ENCODE results near the gene GRID1.

Gene GRID1

DNA sequence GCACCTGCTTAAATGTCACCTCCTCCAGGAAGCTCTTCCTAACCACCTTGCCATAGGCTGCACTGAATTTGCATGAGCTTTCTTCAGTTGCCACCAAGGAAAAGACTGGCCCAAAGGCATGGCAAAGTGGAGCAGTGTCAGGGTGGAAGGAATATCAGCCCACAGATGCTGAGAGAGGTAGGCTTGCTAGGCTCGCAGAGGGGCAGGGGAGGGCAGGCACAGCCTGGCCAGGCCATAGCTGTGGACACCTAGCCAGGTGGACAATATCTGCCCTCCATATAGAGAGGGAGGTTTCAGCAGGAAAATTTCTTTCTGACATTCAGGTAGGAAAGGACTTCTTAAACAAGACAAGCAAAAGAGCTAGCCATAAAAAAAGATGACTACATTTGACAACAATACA lies 166.3 kb downstream of the GRID1 start:
- Histone ChIP-seq H3K4me1 (ENCODE audit: insufficient read depth, poor library complexity, severe bottlenecking) (no peaks in the 10 kb centered on the region), H3K27ac (ENCODE audit: poor library complexity, severe bottlenecking) (no peak overlapping the region), H3K4me3 (ENCODE audit: severe bottlenecking) (no peak overlapping the region), H3K27me3 (ENCODE audit: insufficient read depth, poor library complexity, severe bottlenecking) (no peaks in the 10 kb centered on the region), H3K36me3 (ENCODE audit: low read depth) (no peaks in the 10 kb centered on the region), H3K9me3 (ENCODE audit: severe bottlenecking) (no peaks in the 10 kb centered on the region)
- ATAC-seq (ENCODE audit: low read depth) (no peak), DNase-seq (ENCODE audit: low spot score) (no peak)
- TF ChIP-seq, protein P1, sequence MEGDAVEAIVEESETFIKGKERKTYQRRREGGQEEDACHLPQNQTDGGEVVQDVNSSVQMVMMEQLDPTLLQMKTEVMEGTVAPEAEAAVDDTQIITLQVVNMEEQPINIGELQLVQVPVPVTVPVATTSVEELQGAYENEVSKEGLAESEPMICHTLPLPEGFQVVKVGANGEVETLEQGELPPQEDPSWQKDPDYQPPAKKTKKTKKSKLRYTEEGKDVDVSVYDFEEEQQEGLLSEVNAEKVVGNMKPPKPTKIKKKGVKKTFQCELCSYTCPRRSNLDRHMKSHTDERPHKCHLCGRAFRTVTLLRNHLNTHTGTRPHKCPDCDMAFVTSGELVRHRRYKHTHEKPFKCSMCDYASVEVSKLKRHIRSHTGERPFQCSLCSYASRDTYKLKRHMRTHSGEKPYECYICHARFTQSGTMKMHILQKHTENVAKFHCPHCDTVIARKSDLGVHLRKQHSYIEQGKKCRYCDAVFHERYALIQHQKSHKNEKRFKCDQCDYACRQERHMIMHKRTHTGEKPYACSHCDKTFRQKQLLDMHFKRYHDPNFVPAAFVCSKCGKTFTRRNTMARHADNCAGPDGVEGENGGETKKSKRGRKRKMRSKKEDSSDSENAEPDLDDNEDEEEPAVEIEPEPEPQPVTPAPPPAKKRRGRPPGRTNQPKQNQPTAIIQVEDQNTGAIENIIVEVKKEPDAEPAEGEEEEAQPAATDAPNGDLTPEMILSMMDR (IDR thresholded peaks at IDR 0.05; ENCODE audit: poor library complexity, severe bottlenecking): no peak

DNA sequence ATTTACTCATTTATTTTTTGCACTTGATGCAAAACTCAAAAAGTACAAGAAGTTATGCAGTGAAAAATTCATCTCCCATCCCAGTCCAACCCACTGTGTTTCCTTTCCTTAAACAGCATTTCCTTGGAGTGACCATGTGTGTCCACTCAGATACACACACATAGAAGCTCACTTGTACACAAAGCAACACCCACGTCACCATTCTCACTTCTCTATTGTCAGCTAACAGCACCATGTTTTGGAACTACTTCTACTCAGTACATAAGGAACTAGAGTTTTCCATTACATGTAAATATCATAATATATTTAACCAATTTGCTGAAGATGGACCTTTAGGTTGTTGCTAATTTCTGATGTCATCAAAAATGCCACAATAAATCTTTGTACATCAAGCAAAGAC lies 167.6 kb downstream of the GRID1 start:
- no peaks in the 10 kb centered on the region for H3K9me3 ChIP-seq (ENCODE audit: severe bottlenecking)
- H3K4me1 ChIP-seq (ENCODE audit: insufficient read depth, poor library complexity, severe bottlenecking): no peaks in the 10 kb centered on the region
- no peak overlapping the region for H3K4me3 ChIP-seq (ENCODE audit: severe bottlenecking)
- H3K36me3 ChIP-seq (ENCODE audit: low read depth): no peaks in the 10 kb centered on the region
- no peaks in the 10 kb centered on the region for H3K27me3 ChIP-seq (ENCODE audit: insufficient read depth, poor library complexity, severe bottlenecking)
- no peak for ATAC-seq (ENCODE audit: low read depth)
- no peak for DNase-seq (ENCODE audit: low spot score)
- TF ChIP-seq, protein P1 (IDR thresholded peaks at IDR 0.05; ENCODE audit: poor library complexity, severe bottlenecking): no peak
- no peak overlapping the region for H3K27ac ChIP-seq (ENCODE audit: poor library complexity, severe bottlenecking)

DNA sequence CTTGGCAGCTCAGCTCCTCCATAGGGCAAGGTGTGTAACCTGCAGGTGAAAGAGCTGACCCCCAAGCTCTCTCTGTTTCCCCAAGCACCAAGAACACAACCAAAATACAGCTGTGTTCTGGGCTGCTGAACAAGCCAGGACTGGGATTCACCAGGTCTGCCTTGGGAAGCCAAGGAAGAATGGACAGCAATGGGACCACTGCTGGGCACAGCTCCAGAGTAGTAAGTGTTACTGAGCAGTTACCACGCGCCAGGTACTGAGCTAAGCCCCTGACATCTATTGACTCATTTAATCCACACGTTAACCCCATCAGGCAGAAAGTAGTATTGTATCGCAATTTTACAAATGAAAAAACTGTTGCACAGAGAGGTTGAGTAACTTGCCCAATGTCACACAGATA lies 168.3 kb downstream of the GRID1 start:
- TF ChIP-seq, protein P1 (IDR thresholded peaks at IDR 0.05; ENCODE audit: poor library complexity, severe bottlenecking): no peak
- Histone ChIP-seq H3K4me1 (ENCODE audit: insufficient read depth, poor library complexity, severe bottlenecking) (no peaks in the 10 kb centered on the region), H3K4me3 (ENCODE audit: severe bottlenecking) (no peak overlapping the region), H3K27me3 (ENCODE audit: insufficient read depth, poor library complexity, severe bottlenecking) (no peaks in the 10 kb centered on the region), H3K27ac (ENCODE audit: poor library complexity, severe bottlenecking) (no peak overlapping the region), H3K36me3 (ENCODE audit: low read depth) (no peaks in the 10 kb centered on the region), H3K9me3 (ENCODE audit: severe bottlenecking) (no peaks in the 10 kb centered on the region)
- DNase-seq (ENCODE audit: low spot score) (no peak), ATAC-seq (ENCODE audit: low read depth) (no peak)

DNA sequence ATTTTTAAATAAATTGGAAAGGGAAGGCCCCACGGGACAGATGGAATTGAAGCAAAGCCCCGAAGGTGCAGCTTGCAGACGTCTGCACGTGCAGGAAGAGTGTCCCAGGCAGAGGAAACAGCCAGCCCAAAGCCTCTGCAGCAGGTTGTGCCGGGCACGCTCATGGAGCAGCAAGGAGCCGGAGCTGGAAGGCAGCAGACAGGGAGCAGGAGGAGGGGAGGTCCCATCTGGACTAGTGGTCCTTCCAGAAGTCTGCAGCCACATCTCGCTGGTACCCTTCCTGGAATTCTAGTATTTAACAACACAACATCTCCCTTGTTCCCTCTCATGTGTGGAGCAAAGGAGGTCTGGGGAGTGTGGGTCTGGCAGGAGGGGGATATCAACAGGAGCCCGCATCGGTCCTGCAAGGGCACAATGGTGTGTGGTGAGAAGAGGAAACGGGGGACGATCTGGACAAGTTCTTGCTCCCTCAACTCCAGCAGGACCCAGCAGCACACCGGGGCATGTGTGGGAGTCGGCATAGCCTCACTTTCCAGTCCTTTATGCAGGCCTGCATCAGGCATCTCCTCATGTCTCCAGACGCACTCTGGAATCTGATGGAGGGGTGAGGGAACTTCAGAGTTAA lies 169.3 kb downstream of the GRID1 start:
- Histone ChIP-seq H3K27ac (ENCODE audit: poor library complexity, severe bottlenecking) (no peak overlapping the region), H3K4me1 (ENCODE audit: insufficient read depth, poor library complexity, severe bottlenecking) (no peaks in the 10 kb centered on the region), H3K36me3 (ENCODE audit: low read depth) (no peaks in the 10 kb centered on the region), H3K4me3 (ENCODE audit: severe bottlenecking) (no peak overlapping the region), H3K9me3 (ENCODE audit: severe bottlenecking) (no peaks in the 10 kb centered on the region), H3K27me3 (ENCODE audit: insufficient read depth, poor library complexity, severe bottlenecking) (no peaks in the 10 kb centered on the region)
- ATAC-seq (ENCODE audit: low read depth) (no peak), DNase-seq (ENCODE audit: low spot score) (no peak)
- TF ChIP-seq, protein P1 (IDR thresholded peaks at IDR 0.05; ENCODE audit: poor library complexity, severe bottlenecking): no peak

DNA sequence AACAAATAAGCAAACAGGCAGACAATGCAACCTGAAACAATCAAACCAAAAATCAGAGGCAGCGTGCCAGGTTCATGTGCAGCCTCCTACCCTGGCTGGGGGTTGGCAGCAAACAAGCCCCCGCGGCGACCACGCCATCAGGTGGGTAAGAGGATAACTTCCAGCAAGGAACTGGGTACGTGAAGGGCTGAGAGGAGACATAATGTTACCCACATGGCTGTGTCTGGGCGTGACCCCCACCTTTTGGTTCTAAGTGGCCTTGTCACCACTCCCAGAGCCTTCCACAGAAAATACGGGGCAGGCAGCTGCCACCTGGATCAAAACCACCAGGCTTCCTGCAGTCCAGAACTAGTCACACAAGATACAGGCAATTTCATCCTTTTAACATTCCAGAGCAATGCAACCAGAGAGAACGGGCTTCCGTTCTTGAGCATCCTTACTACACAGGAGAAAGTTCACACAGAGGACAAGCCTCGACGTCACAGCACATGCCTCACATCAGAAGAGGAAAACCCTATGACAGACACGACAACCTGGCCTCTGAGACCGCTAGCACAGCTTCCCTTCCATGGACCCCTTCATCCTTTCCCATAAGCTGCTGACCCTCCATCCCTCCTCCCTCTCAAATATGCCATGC lies 171.0 kb downstream of the GRID1 start:
- H3K27ac ChIP-seq (ENCODE audit: poor library complexity, severe bottlenecking): no peak overlapping the region
- no peaks in the 10 kb centered on the region for H3K9me3 ChIP-seq (ENCODE audit: severe bottlenecking)
- no peak for ATAC-seq (ENCODE audit: low read depth)
- DNase-seq (ENCODE audit: low spot score): no peak
- H3K4me3 ChIP-seq (ENCODE audit: severe bottlenecking): no peak overlapping the region
- H3K27me3 ChIP-seq (ENCODE audit: insufficient read depth, poor library complexity, severe bottlenecking): no peaks in the 10 kb centered on the region
- H3K36me3 ChIP-seq (ENCODE audit: low read depth): no peaks in the 10 kb centered on the region
- TF ChIP-seq, protein P1 (IDR thresholded peaks at IDR 0.05; ENCODE audit: poor library complexity, severe bottlenecking): no peak
- H3K4me1 ChIP-seq (ENCODE audit: insufficient read depth, poor library complexity, severe bottlenecking): no peaks in the 10 kb centered on the region
